ENCODE data around the gene ARID4B.

GRCh38 chr1:235149824-235150223 lies 178.2 kb downstream of the ARID4B start:
- TF ChIP-seq CTCF (IDR thresholded peaks at IDR 0.05; ENCODE audit: extremely low read depth in 1 of 2, insufficient read depth in 1 of 2, low read depth in 1 of 2, low read length in 2 of 2) (no peak), EZH2 (IDR thresholded peaks at IDR 0.05; ENCODE audit: borderline replicate concordance, low read depth, low read length, severe bottlenecking) (no peak), POLR2A (IDR thresholded peaks at IDR 0.05; ENCODE audit: low read depth, low read length) (no peak), MAX (IDR thresholded peaks at IDR 0.05; ENCODE audit: insufficient read depth, insufficient read length) (no peak), MYC (IDR thresholded peaks at IDR 0.05; ENCODE audit: low read depth, low read length) (no peak), POLR2AphosphoS5 (IDR thresholded peaks at IDR 0.05; ENCODE audit: insufficient read depth, low read depth, low read length) (no peak), JUN (IDR thresholded peaks at IDR 0.05; ENCODE audit: borderline replicate concordance, insufficient read depth, insufficient read length, low read depth) (no peak), GATA2 (IDR thresholded peaks at IDR 0.05; ENCODE audit: insufficient read depth, insufficient read length, low read depth, low read length) (no peak), FOS (IDR thresholded peaks at IDR 0.05; ENCODE audit: borderline replicate concordance, insufficient read depth, low read length) (no peak)
